Chondrocyte (in vitro differentiated cells): ENCODE results near the gene PDLIM7. TPM values are rescaled to one million over a fixed set of nuclear protein-coding genes. Genes with fewer than 3 reads are reported as not detected.

Experiments
- DNase-seq: peaks from one replicate; pipeline ENCODE4 v3.0.0; 2021; ENCODE audit warnings: mixed read lengths, low spot score
- H3K27ac Mint-ChIP-seq: one replicate; pipeline ENCODE4 v1.8.0; 2021; ENCODE audit warnings: mild to moderate bottlenecking, moderate library complexity, mixed read lengths; ENCODE audit not compliant: unreplicated experiment
- H3K27me3 Mint-ChIP-seq: 2 replicates; pipeline ENCODE4 v1.8.0; 2021; ENCODE audit warnings: low read depth, mixed read lengths
- H3K36me3 Mint-ChIP-seq: 2 replicates; pipeline ENCODE4 v1.8.0; 2021; ENCODE audit warnings: low read depth, mixed read lengths
- H3K4me1 Mint-ChIP-seq: 2 replicates; pipeline ENCODE4 v1.8.0; 2021; ENCODE audit warnings: low read depth, mild to moderate bottlenecking, mixed read lengths
- H3K4me3 Mint-ChIP-seq: one replicate; pipeline ENCODE4 v1.8.0; 2021; ENCODE audit warnings: mild to moderate bottlenecking, moderate library complexity, mixed read lengths; ENCODE audit not compliant: unreplicated experiment
- H3K9me3 Mint-ChIP-seq: 2 replicates; pipeline ENCODE4 v1.8.0; 2021; ENCODE audit warnings: low read depth, mixed read lengths
- total RNA-seq: library from RNA; stranded (reverse); gene quantifications from 3 replicates; pipeline ENCODE4 v1.2.1, GENCODE V29; 2021
- TF ChIP-seq, protein P1 (sequence below): fragments of 200-600 bp; sonication (generic); IDR thresholded peaks from 2 replicates; pipeline ENCODE4 v1.5.0; 2021; ENCODE audit warnings: antibody characterized with exemption, mild to moderate bottlenecking, moderate library complexity

The PDLIM7 gene
- total RNA-seq, 1 donor from 2014 or later: 633 TPM

DNA sequence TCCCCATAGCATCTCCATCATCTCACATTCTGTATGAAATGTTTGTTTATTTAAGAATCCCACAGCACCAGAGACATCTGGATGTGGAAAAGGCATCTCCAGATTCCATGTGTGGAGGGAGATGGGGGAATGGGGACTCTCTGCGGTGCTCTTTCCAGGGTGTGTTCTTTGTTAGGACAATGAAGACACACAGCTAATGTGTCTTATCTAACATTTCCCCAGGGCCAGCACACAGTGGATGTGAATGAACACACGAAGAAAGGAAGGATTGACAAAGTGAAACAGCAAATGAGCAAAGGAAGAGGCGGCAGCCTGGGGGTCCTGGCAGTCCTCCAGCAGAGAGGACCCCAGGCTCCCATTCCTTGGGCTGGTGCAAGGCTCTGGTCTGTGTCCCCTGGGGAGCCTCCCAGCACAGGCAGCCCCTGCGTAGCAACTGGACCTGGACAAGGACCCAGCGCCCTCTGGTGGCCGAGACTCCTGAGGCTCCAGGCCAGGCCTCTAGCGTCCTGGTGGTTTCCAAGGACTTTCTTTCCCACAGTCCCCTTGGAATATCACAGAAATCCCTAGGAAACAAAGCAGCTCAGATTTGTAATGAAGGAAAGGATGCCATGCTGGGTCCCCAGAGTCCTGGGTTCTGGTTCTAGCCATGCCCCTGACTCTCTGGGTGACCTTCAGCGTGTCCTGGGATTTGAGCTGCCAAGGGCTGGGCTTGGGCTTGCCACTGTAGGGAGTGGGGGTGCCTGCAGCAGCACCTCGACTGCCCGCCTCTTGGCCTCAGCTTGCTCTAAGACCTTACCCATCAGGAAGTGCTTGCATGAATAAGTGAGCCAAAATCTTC lies 3.5 kb upstream of the PDLIM7 start:
- Mint-ChIP-seq H3K36me3 (no peaks in the 10 kb centered on the region), H3K27ac (peak overlapping the region; percentile 86), H3K4me1 (peaks cover 33% of the 10 kb centered on the region), H3K9me3 (no peaks in the 10 kb centered on the region), H3K4me3 (no peak overlapping the region), H3K27me3 (no peaks in the 10 kb centered on the region)
- no peak for DNase-seq
- TF ChIP-seq, protein P1, sequence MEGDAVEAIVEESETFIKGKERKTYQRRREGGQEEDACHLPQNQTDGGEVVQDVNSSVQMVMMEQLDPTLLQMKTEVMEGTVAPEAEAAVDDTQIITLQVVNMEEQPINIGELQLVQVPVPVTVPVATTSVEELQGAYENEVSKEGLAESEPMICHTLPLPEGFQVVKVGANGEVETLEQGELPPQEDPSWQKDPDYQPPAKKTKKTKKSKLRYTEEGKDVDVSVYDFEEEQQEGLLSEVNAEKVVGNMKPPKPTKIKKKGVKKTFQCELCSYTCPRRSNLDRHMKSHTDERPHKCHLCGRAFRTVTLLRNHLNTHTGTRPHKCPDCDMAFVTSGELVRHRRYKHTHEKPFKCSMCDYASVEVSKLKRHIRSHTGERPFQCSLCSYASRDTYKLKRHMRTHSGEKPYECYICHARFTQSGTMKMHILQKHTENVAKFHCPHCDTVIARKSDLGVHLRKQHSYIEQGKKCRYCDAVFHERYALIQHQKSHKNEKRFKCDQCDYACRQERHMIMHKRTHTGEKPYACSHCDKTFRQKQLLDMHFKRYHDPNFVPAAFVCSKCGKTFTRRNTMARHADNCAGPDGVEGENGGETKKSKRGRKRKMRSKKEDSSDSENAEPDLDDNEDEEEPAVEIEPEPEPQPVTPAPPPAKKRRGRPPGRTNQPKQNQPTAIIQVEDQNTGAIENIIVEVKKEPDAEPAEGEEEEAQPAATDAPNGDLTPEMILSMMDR: peak; percentile 99

DNA sequence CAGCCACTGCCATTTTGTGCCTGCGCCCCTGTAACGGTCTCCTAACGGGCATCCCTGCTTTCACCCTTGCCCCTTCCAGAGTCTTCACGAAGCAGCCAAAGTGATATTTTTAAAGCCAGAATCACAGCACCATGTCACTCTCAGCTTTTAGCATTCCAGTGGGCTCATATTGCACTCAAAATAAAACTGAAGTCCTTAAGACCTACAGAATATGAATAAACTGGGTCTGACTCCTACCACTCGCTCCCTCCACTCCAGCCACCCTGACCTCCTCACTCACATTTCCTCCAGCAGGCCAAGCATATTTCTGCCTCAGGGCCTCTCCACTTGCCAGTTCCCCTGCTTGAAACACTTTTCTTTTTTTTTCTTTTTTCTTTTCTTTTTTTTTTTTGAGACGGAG lies 2.4 kb upstream of the PDLIM7 start:
- no peaks in the 10 kb centered on the region for H3K36me3 Mint-ChIP-seq
- H3K4me3 Mint-ChIP-seq: no peak overlapping the region
- H3K9me3 Mint-ChIP-seq: no peaks in the 10 kb centered on the region
- DNase-seq: no peak
- H3K27me3 Mint-ChIP-seq: no peaks in the 10 kb centered on the region
- TF ChIP-seq, protein P1: no peak
- H3K27ac Mint-ChIP-seq: peak overlapping the region; percentile 86
- H3K4me1 Mint-ChIP-seq: peaks cover 40% of the 10 kb centered on the region

DNA sequence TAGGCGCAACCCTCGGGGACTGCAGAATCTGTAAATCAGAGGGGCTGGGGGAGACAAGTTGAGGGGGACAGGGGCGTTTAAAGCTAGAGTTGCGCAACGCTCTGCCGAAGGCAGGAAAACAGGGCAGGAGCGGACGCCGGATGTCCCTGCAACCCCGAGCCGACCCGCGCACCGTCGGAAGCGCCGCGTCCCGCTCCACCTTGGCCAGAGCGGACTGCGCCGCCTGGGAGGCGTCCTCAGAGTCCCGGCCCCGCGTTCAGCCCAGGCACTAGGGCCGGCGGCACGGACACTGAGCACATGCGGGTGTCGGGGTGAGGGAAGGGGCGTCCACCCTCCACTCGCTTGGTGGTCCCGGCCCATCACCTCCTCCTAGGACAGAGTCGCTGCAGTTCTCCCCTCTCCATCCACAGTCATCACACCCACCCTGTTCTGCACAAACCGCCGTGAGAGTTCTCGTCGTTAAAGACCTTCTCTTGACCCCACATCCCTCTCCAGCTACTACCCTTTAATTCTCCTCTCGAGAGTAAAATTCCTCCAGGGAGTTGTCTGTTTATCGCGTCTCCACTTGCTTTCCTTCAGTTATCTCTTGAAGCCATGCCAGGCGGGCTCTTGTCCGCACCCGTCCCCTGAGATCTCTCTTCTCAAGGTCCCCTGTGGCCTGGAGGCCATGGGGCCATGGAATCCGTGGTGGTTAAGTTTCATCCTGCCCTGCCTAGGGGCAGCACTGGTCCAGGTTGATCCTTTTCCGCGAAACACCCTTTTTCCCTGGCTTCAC lies 796 bp upstream of the PDLIM7 start:
- Mint-ChIP-seq H3K4me1 (peaks cover 56% of the 10 kb centered on the region), H3K27me3 (no peaks in the 10 kb centered on the region), H3K9me3 (no peaks in the 10 kb centered on the region), H3K4me3 (peak overlapping the region; percentile 89), H3K36me3 (peaks cover 2% of the 10 kb centered on the region), H3K27ac (peak overlapping the region; percentile 95)
- DNase-seq: no peak
- TF ChIP-seq, protein P1: no peak

DNA sequence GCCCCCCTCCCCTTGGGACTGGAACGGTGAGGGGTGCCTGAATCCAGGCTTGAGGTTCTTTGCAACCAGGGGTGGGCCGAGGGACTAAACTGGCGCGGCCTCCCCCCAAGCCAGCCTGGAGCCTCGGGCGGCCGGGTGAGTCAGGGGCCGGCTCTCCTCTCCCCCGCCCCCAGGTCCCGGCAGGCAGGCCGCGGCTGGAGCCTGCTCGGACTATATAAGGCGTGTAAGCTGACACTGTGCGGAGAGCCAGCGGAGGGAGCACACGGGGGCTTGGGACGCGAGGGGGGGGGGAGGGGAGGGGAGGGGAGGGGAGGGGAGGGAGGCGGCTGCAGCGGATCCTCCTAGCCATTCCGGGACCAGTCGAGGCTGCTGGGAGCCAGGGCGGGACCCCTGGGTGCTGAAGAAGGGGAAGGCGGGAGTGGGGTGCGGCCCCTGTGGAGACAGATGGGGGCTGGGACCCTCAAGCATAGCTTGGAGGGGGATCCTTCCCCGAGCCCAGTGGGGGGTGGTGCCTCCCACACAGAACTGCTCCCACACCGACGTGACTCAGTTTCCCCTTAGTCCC lies 595 bp downstream of the PDLIM7 start:
- peak overlapping the region; percentile 91 for H3K27ac Mint-ChIP-seq
- peak overlapping the region; percentile 89 for H3K4me3 Mint-ChIP-seq
- no peaks in the 10 kb centered on the region for H3K9me3 Mint-ChIP-seq
- peaks cover 10% of the 10 kb centered on the region for H3K36me3 Mint-ChIP-seq
- DNase-seq: no peak
- TF ChIP-seq, protein P1: no peak
- H3K27me3 Mint-ChIP-seq: no peaks in the 10 kb centered on the region
- peaks cover 70% of the 10 kb centered on the region for H3K4me1 Mint-ChIP-seq

DNA sequence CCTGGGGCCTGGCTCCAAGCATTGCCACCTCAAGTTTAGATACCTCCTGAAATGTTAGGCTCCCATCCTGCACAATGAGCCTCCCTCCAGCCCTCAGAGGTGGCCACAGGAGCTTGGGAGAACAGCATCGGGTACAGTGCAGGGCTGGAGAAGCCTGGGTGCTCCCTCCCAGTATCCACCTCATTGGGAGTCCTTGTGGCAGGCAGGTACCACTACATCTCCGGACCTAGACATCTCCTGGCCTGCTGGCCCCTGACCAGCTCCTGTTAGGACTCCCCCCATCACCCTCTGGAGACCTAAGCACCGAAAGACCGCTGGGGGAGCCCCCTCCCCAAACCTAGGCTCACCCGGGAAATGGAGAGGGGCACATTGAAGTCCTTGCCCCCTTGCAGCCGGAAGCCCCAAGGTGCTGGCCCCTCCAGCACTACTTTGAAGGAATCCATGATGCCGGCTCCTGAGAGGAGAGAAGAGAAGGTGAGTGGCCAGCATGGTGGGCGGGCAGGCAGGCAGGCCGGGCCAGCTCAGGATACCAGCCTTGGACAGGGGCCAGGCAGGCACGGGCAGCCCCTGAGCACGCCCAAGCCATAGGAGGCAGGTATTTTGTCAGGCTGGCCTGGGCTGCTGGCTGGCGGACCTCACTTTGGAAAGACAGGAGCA lies 1.2 kb downstream of the PDLIM7 start:
- Mint-ChIP-seq H3K4me3 (peak overlapping the region; percentile 89), H3K27me3 (no peaks in the 10 kb centered on the region), H3K9me3 (no peaks in the 10 kb centered on the region), H3K4me1 (peaks cover 73% of the 10 kb centered on the region), H3K27ac (peak overlapping the region; percentile 91), H3K36me3 (peaks cover 12% of the 10 kb centered on the region)
- no peak for DNase-seq
- TF ChIP-seq, protein P1: peak; percentile 70
